ENCODE results near the gene NARS2.

Gene NARS2

GRCh38 chr11:78402847-78403246 is 171.8 kb downstream of the NARS2 start:
- H3K36me3 ChIP-seq (ENCODE audit: control insufficient read depth, insufficient read depth, low read length, severe bottlenecking), result peaks cover 3% of the 10 kb centered on the region
- no peaks in the 10 kb centered on the region for H3K9me3 ChIP-seq (ENCODE audit: control insufficient read depth, low read length)
- no peak overlapping the region for H3K4me3 ChIP-seq (ENCODE audit: low read length)
- no peak overlapping the region for H3K9ac ChIP-seq (ENCODE audit: low read length)
- H3K4me1 ChIP-seq (ENCODE audit: control insufficient read depth, insufficient read depth, low read length), result peaks cover 7% of the 10 kb centered on the region
- no peak for DNase-seq (ENCODE audit: low read depth)
- no peaks in the 10 kb centered on the region for H3K27me3 ChIP-seq (replicated peaks; ENCODE audit: control insufficient read depth, insufficient read depth, low read length)

- H3K4me1 ChIP-seq (ENCODE audit: control insufficient read depth, insufficient read depth, low read length), result peaks cover 7% of the 10 kb centered on the region
- DNase-seq (ENCODE audit: low read depth), result no peak
- no peaks in the 10 kb centered on the region for H3K9me3 ChIP-seq (ENCODE audit: control insufficient read depth, low read length)
- H3K4me3 ChIP-seq (ENCODE audit: low read length), result no peak overlapping the region
- H3K36me3 ChIP-seq (ENCODE audit: control insufficient read depth, insufficient read depth, low read length, severe bottlenecking), result peaks cover 1% of the 10 kb centered on the region
- no peaks in the 10 kb centered on the region for H3K27me3 ChIP-seq (replicated peaks; ENCODE audit: control insufficient read depth, insufficient read depth, low read length)
- H3K9ac ChIP-seq (ENCODE audit: low read length), result no peak overlapping the region
Observed at GRCh38 chr11:78400702-78401101, 174.0 kb downstream of the NARS2 start.

DNA sequence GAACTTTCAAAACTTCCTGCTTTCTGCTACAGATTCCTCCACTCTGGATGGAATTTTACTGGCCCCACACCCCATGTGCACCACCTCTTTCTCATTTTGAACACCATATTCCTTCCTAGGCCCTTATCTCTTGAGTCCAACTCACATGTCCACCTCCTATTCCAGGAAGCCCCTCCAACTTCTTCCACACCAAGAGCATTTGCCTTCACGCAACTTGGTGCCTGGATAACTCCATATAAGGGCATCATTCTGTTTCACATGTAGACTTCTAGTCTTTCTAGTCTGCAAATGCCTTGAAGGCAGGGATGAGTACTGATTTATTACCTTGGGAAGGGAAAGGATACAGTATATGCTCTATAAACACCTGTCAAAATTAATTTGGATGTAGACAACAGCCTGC is 174.5 kb downstream of the NARS2 start:
- Histone ChIP-seq H3K4me3 (ENCODE audit: low read length) (no peak overlapping the region), H3K9ac (ENCODE audit: low read length) (no peak overlapping the region), H3K27me3 (replicated peaks; ENCODE audit: control insufficient read depth, insufficient read depth, low read length) (no peaks in the 10 kb centered on the region), H3K9me3 (ENCODE audit: control insufficient read depth, low read length) (no peaks in the 10 kb centered on the region), H3K36me3 (ENCODE audit: control insufficient read depth, insufficient read depth, low read length, severe bottlenecking) (no peaks in the 10 kb centered on the region), H3K4me1 (ENCODE audit: control insufficient read depth, insufficient read depth, low read length) (peaks cover 7% of the 10 kb centered on the region)
- no peak for DNase-seq (ENCODE audit: low read depth)

GRCh38 chr11:78399136-78399535 is 175.5 kb downstream of the NARS2 start:
- Histone ChIP-seq H3K27me3 (replicated peaks; ENCODE audit: control insufficient read depth, insufficient read depth, low read length) (no peaks in the 10 kb centered on the region), H3K9me3 (ENCODE audit: control insufficient read depth, low read length) (no peaks in the 10 kb centered on the region), H3K9ac (ENCODE audit: low read length) (no peak overlapping the region), H3K36me3 (ENCODE audit: control insufficient read depth, insufficient read depth, low read length, severe bottlenecking) (no peaks in the 10 kb centered on the region), H3K4me3 (ENCODE audit: low read length) (no peak overlapping the region), H3K4me1 (ENCODE audit: control insufficient read depth, insufficient read depth, low read length) (peaks cover 7% of the 10 kb centered on the region)
- DNase-seq (ENCODE audit: low read depth), result no peak

- Histone ChIP-seq H3K36me3 (ENCODE audit: control insufficient read depth, insufficient read depth, low read length, severe bottlenecking) (no peaks in the 10 kb centered on the region), H3K9me3 (ENCODE audit: control insufficient read depth, low read length) (no peaks in the 10 kb centered on the region), H3K9ac (ENCODE audit: low read length) (no peak overlapping the region), H3K27me3 (replicated peaks; ENCODE audit: control insufficient read depth, insufficient read depth, low read length) (no peaks in the 10 kb centered on the region), H3K4me3 (ENCODE audit: low read length) (no peak overlapping the region), H3K4me1 (ENCODE audit: control insufficient read depth, insufficient read depth, low read length) (peaks cover 7% of the 10 kb centered on the region)
- no peak for DNase-seq (ENCODE audit: low read depth)
Observed at GRCh38 chr11:78398715-78399114, 175.9 kb downstream of the NARS2 start.

- Histone ChIP-seq H3K36me3 (ENCODE audit: control insufficient read depth, insufficient read depth, low read length, severe bottlenecking) (no peaks in the 10 kb centered on the region), H3K27me3 (replicated peaks; ENCODE audit: control insufficient read depth, insufficient read depth, low read length) (no peaks in the 10 kb centered on the region), H3K4me1 (ENCODE audit: control insufficient read depth, insufficient read depth, low read length) (no peaks in the 10 kb centered on the region), H3K4me3 (ENCODE audit: low read length) (no peak overlapping the region), H3K9ac (ENCODE audit: low read length) (no peak overlapping the region), H3K9me3 (ENCODE audit: control insufficient read depth, low read length) (no peaks in the 10 kb centered on the region)
- DNase-seq (ENCODE audit: low read depth), result no peak
Observed at GRCh38 chr11:78397398-78397797, 177.3 kb downstream of the NARS2 start.

DNA sequence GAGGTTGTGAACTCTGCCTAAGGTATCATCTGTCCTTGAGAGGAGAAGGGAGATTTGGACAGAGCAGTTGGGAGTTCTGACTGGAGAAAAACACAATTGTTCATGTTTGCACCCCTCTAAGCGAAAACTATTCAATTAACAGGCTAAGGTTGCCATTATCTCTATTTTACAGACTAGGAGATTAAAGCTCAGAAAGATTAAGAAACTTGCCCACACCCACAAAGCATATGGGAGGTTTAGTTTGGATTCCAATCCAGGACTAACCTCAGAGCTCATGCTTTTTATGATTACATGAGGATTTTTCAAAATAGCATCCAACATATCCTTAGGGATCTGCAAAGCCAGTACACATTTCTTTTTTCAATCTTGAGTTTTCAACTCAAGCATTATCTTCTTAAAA is 179.1 kb downstream of the NARS2 start:
- H3K4me3 ChIP-seq (ENCODE audit: low read length), result no peak overlapping the region
- H3K27me3 ChIP-seq (replicated peaks; ENCODE audit: control insufficient read depth, insufficient read depth, low read length), result no peaks in the 10 kb centered on the region
- no peaks in the 10 kb centered on the region for H3K36me3 ChIP-seq (ENCODE audit: control insufficient read depth, insufficient read depth, low read length, severe bottlenecking)
- no peak for DNase-seq (ENCODE audit: low read depth)
- H3K4me1 ChIP-seq (ENCODE audit: control insufficient read depth, insufficient read depth, low read length), result no peaks in the 10 kb centered on the region
- no peaks in the 10 kb centered on the region for H3K9me3 ChIP-seq (ENCODE audit: control insufficient read depth, low read length)
- no peak overlapping the region for H3K9ac ChIP-seq (ENCODE audit: low read length)

DNA sequence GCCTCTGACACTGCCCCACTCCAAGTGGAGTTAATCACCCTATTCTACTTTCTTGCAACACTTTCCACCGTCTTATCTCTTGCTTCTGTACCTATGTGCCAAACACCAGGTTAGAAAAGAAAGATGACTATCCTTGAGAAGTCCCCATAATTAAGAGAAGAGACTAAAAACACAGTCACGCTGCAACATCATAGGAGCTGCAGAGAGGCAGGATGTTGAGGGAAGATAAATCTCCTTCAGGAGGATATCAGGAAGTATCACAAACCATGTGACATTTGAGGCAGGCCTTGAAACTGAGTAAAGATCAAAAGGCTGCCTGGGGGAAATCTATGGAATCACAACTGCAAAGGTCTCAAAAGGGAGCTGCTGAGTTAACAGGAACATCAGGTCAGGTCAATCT is 181.8 kb downstream of the NARS2 start:
- Histone ChIP-seq H3K9me3 (ENCODE audit: control insufficient read depth, low read length) (no peaks in the 10 kb centered on the region), H3K4me3 (ENCODE audit: low read length) (no peak overlapping the region), H3K36me3 (ENCODE audit: control insufficient read depth, insufficient read depth, low read length, severe bottlenecking) (no peaks in the 10 kb centered on the region), H3K27me3 (replicated peaks; ENCODE audit: control insufficient read depth, insufficient read depth, low read length) (no peaks in the 10 kb centered on the region), H3K4me1 (ENCODE audit: control insufficient read depth, insufficient read depth, low read length) (no peaks in the 10 kb centered on the region), H3K9ac (ENCODE audit: low read length) (no peak overlapping the region)
- DNase-seq (ENCODE audit: low read depth), result no peak

GRCh38 chr11:78391424-78391823 is 183.2 kb downstream of the NARS2 start:
- H3K27me3 ChIP-seq (replicated peaks; ENCODE audit: control insufficient read depth, insufficient read depth, low read length), result no peaks in the 10 kb centered on the region
- no peaks in the 10 kb centered on the region for H3K4me1 ChIP-seq (ENCODE audit: control insufficient read depth, insufficient read depth, low read length)
- no peaks in the 10 kb centered on the region for H3K9me3 ChIP-seq (ENCODE audit: control insufficient read depth, low read length)
- DNase-seq (ENCODE audit: low read depth), result no peak
- no peak overlapping the region for H3K9ac ChIP-seq (ENCODE audit: low read length)
- no peaks in the 10 kb centered on the region for H3K36me3 ChIP-seq (ENCODE audit: control insufficient read depth, insufficient read depth, low read length, severe bottlenecking)
- no peak overlapping the region for H3K4me3 ChIP-seq (ENCODE audit: low read length)

GRCh38 chr11:78390809-78391208 is 183.9 kb downstream of the NARS2 start:
- Histone ChIP-seq H3K27me3 (replicated peaks; ENCODE audit: control insufficient read depth, insufficient read depth, low read length) (no peaks in the 10 kb centered on the region), H3K4me1 (ENCODE audit: control insufficient read depth, insufficient read depth, low read length) (no peaks in the 10 kb centered on the region), H3K9ac (ENCODE audit: low read length) (no peak overlapping the region), H3K4me3 (ENCODE audit: low read length) (no peak overlapping the region), H3K9me3 (ENCODE audit: control insufficient read depth, low read length) (peaks cover 3% of the 10 kb centered on the region), H3K36me3 (ENCODE audit: control insufficient read depth, insufficient read depth, low read length, severe bottlenecking) (no peaks in the 10 kb centered on the region)
- DNase-seq (ENCODE audit: low read depth), result no peak

DNA sequence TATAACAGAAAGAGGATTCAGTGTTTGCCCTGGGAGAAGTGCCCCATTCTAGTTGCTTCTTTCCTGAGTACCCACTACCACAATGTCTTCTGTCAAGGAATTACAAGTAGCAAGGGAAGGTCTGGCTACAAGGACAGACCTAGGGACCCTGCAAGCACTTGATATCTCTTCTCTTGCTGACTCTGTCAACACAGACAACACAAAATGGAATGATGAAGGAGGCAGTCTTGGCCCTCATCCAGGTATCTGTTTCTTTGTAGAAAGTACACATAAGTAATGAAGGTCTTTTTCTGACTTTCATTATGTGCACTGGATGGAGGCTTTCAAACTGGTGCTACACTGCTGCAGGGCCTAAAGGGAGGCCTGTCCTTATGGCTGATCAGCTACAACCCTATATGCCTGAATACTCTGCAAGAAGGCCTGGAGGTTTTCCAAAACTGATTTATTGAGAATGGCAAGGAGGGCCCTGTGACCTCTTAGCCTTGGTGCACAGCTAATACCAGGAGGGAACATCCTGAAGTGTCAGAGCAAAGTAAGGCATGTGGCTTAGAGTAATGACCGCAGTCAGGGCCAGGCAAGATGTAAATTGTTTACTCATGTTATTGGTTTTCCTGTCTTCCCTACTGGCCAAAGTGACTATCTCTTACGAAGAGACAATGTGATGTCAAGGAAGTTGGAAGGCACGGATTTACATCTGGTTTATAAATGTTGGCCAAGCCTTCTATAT is 188.3 kb downstream of the NARS2 start:
- Histone ChIP-seq H3K9ac (ENCODE audit: low read length) (no peak overlapping the region), H3K4me1 (ENCODE audit: control insufficient read depth, insufficient read depth, low read length) (peaks cover 6% of the 10 kb centered on the region), H3K36me3 (ENCODE audit: control insufficient read depth, insufficient read depth, low read length, severe bottlenecking) (peaks cover 18% of the 10 kb centered on the region), H3K9me3 (ENCODE audit: control insufficient read depth, low read length) (peaks cover 18% of the 10 kb centered on the region), H3K27me3 (replicated peaks; ENCODE audit: control insufficient read depth, insufficient read depth, low read length) (no peaks in the 10 kb centered on the region), H3K4me3 (ENCODE audit: low read length) (no peak overlapping the region)
- DNase-seq (ENCODE audit: low read depth), result no peak
